ENCODE results near the gene LIPN.

- TF ChIP-seq EZH2phosphoT487 (IDR thresholded peaks at IDR 0.05; ENCODE audit: low read depth), result no peak
- no peak for TF ChIP-seq CTCF (IDR thresholded peaks at IDR 0.05; ENCODE audit: low read depth, low read length)
Measured at GRCh38 chr10:88809621-88810020, 49.8 kb downstream of the LIPN start.

Data from OCI-LY3 (cell line).